Fibroblast of mammary gland (primary cell): Measurements from ENCODE around the gene HHATL.

Experiments
- DNase-seq: peaks from one replicate; pipeline ENCODE4 v3.0.0-alpha.2; 2010; ENCODE audit warnings: low read depth
- H3K4me3 ChIP-seq: 2 replicates; pipeline ENCODE4 v1.5.1; 2011; ENCODE audit warnings: low read depth, mild to moderate bottlenecking, low read length, moderate library complexity; ENCODE audit not compliant: control insufficient read depth
- TF ChIP-seq, protein P1 (sequence below): conservative IDR thresholded peaks from 2 replicates; pipeline ENCODE4 v1.5.1; 2011; ENCODE audit warnings: low read depth, low read length, inconsistent platforms; ENCODE audit not compliant: control insufficient read depth, insufficient read depth

The HHATL gene

DNA sequence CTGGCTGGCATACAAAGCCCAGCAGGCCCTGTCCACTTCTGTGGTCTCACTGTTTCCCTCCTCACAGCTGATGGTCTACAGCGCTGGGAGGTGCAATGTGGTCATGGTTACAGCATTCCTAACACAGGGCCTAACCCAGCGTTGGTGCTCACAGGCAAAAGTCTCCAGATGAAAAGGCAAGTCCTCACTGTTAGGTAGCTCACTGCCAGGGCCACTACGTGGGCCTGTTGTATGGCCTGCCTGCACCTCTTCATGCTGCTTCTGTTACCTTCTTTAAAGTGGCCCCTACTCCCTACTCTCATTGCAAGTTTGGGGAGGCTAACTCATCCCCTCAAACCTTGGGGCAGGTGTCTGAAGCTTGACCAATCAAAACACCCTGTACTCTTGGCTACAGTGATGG lies 39.2 kb upstream of the HHATL start:
- DNase-seq: no peak
- TF ChIP-seq, protein P1, sequence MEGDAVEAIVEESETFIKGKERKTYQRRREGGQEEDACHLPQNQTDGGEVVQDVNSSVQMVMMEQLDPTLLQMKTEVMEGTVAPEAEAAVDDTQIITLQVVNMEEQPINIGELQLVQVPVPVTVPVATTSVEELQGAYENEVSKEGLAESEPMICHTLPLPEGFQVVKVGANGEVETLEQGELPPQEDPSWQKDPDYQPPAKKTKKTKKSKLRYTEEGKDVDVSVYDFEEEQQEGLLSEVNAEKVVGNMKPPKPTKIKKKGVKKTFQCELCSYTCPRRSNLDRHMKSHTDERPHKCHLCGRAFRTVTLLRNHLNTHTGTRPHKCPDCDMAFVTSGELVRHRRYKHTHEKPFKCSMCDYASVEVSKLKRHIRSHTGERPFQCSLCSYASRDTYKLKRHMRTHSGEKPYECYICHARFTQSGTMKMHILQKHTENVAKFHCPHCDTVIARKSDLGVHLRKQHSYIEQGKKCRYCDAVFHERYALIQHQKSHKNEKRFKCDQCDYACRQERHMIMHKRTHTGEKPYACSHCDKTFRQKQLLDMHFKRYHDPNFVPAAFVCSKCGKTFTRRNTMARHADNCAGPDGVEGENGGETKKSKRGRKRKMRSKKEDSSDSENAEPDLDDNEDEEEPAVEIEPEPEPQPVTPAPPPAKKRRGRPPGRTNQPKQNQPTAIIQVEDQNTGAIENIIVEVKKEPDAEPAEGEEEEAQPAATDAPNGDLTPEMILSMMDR: no peak
- no peak overlapping the region for H3K4me3 ChIP-seq

DNA sequence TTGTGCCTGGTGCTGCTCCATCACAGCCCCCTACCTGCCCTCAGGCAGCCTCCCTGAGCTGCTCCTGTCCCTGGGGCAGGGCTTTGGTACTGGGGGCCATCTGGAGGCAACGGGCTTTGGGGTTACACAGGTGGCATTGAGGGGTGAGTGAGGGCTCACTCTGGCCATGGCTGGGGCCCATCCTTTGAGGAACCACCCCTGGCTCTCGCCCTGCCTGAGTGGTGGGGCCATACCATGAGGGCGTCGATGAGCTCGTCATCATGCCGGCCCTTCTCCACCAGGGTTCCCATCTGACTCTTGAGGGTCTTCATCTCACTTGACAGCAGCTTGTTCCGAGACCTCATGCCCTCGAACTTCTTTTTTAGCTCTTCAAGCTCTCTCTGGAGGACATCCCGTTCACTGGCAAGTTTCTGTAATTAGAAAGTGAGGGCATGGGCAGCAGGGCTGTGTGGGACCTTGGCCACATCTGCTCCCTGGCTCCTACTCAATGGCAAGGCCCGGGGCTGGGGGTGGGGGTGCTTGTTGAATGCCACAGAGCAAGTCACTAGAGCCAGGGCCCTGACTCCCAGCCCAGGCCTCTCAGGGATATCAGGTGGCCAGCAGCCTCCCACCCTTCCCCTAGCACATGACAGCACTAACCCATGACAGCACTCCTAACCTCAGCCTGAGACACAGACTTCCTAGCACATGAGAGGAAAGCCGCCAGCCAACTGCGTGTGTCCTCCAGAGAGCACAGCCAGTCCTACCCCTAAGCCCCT lies 37.0 kb upstream of the HHATL start:
- H3K4me3 ChIP-seq: no peak overlapping the region
- DNase-seq: no peak
- TF ChIP-seq, protein P1: no peak

DNA sequence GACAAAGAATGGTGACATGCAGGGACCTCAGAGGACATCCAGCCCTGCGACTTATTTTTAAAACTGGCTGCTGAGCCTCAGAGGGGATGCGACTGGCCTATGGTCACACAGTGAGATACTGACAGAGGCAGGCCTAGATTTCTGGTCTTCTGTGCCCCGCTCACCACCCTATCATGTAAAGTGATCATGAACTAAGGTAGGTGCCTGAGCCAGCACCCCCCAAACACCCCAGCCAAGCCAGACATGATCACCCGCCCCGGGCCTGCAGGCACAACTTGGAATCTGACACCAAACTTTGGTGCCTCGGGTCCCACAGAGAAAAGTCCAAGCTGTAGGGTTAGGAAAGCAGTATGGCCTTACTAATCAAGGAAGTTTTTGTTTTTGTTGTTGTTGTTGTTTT lies 33.9 kb upstream of the HHATL start:
- DNase-seq: no peak
- TF ChIP-seq, protein P1: no peak
- H3K4me3 ChIP-seq: no peak overlapping the region

DNA sequence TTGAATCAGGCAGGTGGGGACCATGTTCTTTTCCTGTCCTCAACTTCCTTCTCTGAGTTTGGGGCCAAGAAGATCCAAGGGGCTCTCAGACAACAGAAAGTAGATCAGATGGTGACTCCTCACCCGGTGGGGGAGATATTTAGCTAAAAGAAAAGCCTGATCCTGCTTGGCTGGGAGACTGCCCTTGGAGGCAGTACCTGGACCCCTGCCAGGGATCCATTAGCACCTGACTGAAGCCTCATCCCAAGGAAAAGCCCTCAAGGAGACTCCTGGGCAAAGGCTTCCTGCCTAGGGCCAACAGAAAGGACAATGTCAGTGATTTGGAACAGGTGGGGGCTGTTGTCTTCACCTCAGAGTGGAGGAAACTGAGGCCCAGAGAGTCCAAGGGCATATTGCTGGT lies 33.5 kb upstream of the HHATL start:
- no peak for DNase-seq
- TF ChIP-seq, protein P1: no peak
- H3K4me3 ChIP-seq: no peak overlapping the region

DNA sequence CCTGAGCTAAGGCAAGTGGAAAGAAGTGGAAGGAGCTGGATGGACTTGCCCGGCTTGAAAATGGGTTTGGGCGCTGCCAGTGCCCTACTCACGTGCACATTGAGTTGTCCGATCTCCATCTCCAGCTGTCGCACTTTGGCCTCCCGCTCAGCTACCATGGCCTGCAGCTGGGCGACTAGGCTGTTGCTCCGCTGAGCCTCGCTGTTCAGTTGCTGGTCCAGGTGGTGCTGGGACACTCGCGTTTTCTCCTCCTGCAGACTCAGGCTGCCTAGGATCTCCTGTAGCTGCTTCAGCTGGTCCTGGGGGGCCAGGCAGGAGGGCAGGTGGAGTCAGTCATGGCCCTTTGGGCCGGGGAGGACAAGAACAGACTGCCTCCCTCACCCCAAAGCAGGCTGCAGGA lies 33.0 kb upstream of the HHATL start:
- TF ChIP-seq, protein P1: no peak
- no peak overlapping the region for H3K4me3 ChIP-seq
- DNase-seq: no peak

DNA sequence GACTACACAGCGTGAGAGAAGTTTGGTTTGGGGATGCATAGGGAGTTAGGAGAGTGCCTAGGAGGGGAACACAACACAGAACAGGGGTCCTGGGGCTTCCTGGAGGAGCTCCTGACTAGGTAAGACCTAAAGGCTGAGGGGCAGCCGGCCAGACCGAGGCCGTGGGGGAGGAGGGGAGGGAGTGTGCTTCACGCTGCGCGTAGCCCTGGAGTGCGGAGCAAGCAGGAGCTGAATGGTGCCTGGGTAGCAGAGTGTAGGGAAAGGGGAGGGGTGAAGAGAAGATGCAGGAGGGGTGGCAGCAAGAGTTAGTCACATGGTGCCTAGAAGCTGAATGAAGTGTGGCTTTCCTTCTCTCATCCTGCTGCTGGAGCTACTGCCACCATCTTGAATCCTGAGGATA lies 32.4 kb upstream of the HHATL start:
- H3K4me3 ChIP-seq: no peak overlapping the region
- TF ChIP-seq, protein P1: no peak
- no peak for DNase-seq

DNA sequence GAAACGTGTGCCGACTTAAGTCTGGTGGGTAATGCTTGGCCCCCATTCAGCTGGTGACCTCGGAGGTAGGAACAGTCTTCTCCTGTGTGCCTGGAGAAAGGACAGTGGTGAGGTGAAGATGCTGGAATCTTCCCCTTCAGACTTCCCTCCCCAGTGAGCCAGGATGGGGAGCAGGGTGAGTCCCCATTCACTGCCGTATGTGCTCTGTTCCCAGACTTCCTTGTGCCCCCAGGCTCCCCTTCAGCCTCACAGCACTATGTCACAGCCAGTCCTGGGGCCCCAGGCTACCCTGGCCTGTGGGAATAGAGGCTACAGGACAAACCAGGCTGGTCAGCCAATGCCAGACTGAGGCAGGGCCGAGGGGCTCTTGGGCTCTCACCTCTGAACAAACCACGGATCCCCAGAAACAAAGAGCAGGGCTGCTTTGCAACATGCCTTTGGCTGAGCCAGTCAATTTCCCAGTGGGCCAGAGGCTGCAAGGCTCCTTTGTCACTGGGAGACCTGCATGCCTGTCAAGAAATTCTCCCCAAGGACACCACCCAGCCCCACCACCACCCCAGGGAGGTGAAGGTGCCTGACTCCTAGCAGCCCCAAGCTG lies 31.8 kb upstream of the HHATL start:
- DNase-seq: no peak
- no peak overlapping the region for H3K4me3 ChIP-seq
- TF ChIP-seq, protein P1: no peak
